ENCODE results near the gene DIAPH1.

DIAPH1 gene

GRCh38 chr5:141483902-141484301, 134.9 kb downstream of the DIAPH1 start:
- no peak for DNase-seq (ENCODE audit: low spot score)

DNA sequence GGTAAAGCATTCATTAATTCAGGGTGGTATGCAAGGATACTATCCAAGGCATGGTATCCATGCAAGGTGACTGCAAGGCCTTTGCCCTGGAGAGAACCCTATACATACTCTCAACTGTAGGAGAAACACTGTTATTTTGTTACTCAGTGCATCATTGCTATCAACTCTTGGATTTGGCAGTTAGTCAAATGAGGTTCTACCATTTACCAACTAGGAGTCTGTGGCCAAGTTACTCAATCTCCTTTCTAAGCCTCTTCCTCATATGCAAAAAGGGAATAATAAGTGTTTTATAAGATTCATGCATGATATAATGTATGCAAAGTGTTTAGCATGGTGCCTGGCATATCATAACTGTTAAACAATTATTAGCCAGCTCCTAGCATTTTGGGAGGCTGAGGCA, 139.0 kb downstream of the DIAPH1 start:
- DNase-seq (ENCODE audit: low spot score) = no peak

DNA sequence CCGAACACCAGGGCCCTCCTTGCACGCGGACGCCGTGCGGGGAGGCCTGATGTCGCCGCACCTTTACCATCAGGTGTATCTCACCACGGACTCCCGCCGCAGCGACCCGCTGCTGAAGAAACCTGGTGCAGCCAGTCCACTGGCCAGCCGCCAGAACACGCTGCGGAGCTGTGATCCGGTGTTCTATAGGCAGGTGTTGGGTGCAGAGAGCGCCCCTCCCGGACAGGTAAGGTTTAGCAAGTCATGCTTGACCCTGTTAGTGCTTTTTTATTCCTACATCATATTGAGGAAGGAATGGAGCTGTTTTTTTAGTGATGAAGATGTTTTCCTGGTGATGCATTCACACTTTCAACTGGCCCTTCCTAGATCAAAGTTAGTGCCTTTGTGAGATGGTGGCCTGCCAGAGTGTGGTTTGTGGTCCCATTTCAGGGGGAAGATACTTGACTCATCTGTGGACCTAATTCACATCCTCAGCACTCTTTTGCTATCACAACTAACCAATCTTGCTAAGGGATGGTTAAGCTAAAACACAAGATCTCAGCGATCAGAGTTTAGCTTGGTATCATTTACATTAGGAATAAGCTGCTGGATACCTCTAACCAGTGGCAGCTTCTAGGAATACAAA, 140.4 kb downstream of the DIAPH1 start:
- DNase-seq (ENCODE audit: low spot score) = peak; percentile 35

- DNase-seq (ENCODE audit: low spot score) = peak; percentile 21
Observed at GRCh38 chr5:141477815-141478214, 141.0 kb downstream of the DIAPH1 start.

GRCh38 chr5:141477044-141477575, 141.7 kb downstream of the DIAPH1 start:
- DNase-seq (ENCODE audit: low spot score) = no peak

GRCh38 chr5:141476132-141476911, 142.5 kb downstream of the DIAPH1 start:
- DNase-seq (ENCODE audit: low spot score) = peak; percentile 62

- DNase-seq (ENCODE audit: low spot score) = peak; percentile 97
Observed at GRCh38 chr5:141475625-141476131, 143.1 kb downstream of the DIAPH1 start, which contains the start of gene PCDHGC3. PCDHGC3 (plus strand) TSS chr5:141475966; CDS start chr5:141476117, 151 bp downstream.

DNA sequence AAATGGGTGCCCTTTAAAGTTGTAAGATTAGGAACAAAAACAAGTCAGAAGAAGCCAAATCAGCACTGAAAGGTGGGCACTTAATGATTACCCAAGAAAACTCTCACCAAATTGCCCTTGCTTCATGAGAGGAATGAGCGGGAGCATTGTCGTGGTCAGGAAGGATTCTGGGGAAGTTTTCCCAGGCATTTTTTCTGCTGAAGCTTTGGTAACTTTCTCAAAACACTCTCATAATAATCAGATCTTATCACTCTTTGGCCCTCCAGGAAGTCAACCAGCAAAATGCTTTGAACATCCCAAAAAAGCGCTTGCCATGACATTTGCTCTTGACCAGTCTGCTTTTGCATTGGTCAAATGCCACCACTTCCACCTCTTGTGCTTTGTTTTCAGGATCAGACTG, 153.4 kb downstream of the DIAPH1 start:
- DNase-seq (ENCODE audit: low spot score) = no peak
